ENCODE results near the gene EIF3K.
A peak's percentile ranks its signal among the peaks of the same experiment; 100 is the strongest.

The EIF3K gene

DNA sequence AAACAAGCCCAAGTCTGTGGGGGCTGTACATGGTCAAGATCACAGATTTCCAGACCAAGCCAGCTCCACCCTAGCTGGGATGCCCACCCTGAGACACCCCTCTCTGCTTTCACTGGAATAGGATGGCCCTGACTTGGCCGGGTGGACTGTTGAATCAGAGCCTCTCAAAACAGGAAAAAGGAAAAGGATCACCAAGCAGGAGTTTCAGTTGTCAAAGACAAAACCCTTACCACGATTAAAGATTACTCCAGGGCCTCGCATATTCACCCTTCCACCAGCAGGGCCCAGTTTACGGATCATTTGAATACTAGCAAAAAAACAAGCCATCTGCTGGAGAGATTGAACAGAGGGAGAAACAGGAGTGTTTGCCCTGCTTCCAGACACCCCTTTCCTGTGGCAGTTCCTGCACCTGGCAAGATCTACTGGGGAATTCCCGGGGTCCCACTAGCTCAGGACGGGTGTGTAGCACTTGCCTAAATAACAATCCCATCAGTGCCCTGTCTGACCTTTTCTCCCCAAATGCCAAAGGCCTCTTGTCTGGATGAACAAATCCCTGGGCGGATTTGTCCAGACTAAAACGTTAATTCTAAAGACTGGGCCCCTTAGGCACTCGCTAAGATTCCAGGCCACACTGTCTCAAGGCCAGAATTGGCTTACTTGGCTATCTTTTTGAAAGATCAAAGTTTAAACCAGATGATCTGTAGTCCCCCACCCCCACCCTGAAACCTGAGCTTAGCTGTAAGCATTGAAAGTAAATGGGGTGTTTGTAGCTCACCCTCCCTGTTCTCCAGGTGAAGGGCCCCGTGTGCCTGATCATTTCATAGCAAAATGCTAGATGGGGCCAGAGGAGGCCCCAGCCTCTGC, 66.9 kb downstream of the EIF3K start:
- TF ChIP-seq, protein P1, sequence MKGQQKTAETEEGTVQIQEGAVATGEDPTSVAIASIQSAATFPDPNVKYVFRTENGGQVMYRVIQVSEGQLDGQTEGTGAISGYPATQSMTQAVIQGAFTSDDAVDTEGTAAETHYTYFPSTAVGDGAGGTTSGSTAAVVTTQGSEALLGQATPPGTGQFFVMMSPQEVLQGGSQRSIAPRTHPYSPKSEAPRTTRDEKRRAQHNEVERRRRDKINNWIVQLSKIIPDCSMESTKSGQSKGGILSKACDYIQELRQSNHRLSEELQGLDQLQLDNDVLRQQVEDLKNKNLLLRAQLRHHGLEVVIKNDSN (IDR thresholded peaks at IDR 0.05): no peak
- TF ChIP-seq NFIC (IDR thresholded peaks at IDR 0.05) (peak; percentile 39; the same call in 1 of the 2 replicates), FOXM1 (IDR thresholded peaks at IDR 0.05; ENCODE audit: borderline replicate concordance, low read depth) (no peak), TAF1 (IDR thresholded peaks at IDR 0.05; ENCODE audit: low read depth) (no peak)
- TF ChIP-seq, protein P2, sequence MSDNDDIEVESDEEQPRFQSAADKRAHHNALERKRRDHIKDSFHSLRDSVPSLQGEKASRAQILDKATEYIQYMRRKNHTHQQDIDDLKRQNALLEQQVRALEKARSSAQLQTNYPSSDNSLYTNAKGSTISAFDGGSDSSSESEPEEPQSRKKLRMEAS (IDR thresholded peaks at IDR 0.05): no peak

DNA sequence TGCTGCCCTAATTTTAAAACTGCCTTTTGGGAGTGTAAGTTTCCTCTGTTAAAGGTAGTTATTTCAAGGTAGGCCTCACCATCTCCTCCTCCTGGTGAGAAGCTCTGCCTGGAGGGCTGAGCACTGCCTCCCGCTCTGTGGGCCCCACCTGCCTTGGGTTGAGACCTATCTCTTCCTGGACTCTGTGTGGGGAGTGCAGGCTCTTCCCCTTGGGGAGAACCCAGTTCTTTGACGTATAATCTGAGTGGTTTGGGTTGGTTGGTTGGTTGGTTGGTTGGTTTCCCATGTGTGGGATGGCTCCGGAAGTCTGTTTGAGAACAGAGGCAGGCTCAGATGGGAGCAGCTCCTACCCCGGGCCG, 67.5 kb downstream of the EIF3K start:
- no peak for TF ChIP-seq TCF12 (IDR thresholded peaks at IDR 0.05; ENCODE audit: low read depth)
- TF ChIP-seq, protein P2 (IDR thresholded peaks at IDR 0.05): no peak
- no peak for TF ChIP-seq EP300 (IDR thresholded peaks at IDR 0.05; ENCODE audit: borderline replicate concordance)
- TF ChIP-seq TEAD4 (IDR thresholded peaks at IDR 0.05): no peak
- TF ChIP-seq YY1 (IDR thresholded peaks at IDR 0.05; ENCODE audit: low read depth): no peak
- TF ChIP-seq, protein P3, sequence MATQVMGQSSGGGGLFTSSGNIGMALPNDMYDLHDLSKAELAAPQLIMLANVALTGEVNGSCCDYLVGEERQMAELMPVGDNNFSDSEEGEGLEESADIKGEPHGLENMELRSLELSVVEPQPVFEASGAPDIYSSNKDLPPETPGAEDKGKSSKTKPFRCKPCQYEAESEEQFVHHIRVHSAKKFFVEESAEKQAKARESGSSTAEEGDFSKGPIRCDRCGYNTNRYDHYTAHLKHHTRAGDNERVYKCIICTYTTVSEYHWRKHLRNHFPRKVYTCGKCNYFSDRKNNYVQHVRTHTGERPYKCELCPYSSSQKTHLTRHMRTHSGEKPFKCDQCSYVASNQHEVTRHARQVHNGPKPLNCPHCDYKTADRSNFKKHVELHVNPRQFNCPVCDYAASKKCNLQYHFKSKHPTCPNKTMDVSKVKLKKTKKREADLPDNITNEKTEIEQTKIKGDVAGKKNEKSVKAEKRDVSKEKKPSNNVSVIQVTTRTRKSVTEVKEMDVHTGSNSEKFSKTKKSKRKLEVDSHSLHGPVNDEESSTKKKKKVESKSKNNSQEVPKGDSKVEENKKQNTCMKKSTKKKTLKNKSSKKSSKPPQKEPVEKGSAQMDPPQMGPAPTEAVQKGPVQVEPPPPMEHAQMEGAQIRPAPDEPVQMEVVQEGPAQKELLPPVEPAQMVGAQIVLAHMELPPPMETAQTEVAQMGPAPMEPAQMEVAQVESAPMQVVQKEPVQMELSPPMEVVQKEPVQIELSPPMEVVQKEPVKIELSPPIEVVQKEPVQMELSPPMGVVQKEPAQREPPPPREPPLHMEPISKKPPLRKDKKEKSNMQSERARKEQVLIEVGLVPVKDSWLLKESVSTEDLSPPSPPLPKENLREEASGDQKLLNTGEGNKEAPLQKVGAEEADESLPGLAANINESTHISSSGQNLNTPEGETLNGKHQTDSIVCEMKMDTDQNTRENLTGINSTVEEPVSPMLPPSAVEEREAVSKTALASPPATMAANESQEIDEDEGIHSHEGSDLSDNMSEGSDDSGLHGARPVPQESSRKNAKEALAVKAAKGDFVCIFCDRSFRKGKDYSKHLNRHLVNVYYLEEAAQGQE (IDR thresholded peaks at IDR 0.05; ENCODE audit: low read depth): no peak
- no peak for TF ChIP-seq EGR1 (IDR thresholded peaks at IDR 0.05)
- TF ChIP-seq CEBPB (IDR thresholded peaks at IDR 0.05): no peak
- TF ChIP-seq TAF1 (IDR thresholded peaks at IDR 0.05; ENCODE audit: low read depth): no peak
- no peak for TF ChIP-seq FOXM1 (IDR thresholded peaks at IDR 0.05; ENCODE audit: borderline replicate concordance, low read depth)
- TF ChIP-seq CREB1 (IDR thresholded peaks at IDR 0.05; ENCODE audit: low read depth): no peak
- TF ChIP-seq NFIC (IDR thresholded peaks at IDR 0.05): no peak
- TF ChIP-seq ZBTB7A (IDR thresholded peaks at IDR 0.05; ENCODE audit: low read depth): no peak
- no peak for TF ChIP-seq RAD21 (IDR thresholded peaks at IDR 0.05; ENCODE audit: low read depth)

Measured in Ishikawa (cell line).